Measurements from ENCODE around the gene KRTAP5-11. TPM values are rescaled to one million over a fixed set of nuclear protein-coding genes. Genes with fewer than 3 reads are reported as not detected.
"Not testable (repeated sequence)": the region's sequence is repeated elsewhere in the genome, so short reads cannot be mapped to it uniquely, and the experiment has no call there.

Gene KRTAP5-11
- total and polyA plus RNA-seq, 2 experiments from 2014 or later, result not detected

DNA sequence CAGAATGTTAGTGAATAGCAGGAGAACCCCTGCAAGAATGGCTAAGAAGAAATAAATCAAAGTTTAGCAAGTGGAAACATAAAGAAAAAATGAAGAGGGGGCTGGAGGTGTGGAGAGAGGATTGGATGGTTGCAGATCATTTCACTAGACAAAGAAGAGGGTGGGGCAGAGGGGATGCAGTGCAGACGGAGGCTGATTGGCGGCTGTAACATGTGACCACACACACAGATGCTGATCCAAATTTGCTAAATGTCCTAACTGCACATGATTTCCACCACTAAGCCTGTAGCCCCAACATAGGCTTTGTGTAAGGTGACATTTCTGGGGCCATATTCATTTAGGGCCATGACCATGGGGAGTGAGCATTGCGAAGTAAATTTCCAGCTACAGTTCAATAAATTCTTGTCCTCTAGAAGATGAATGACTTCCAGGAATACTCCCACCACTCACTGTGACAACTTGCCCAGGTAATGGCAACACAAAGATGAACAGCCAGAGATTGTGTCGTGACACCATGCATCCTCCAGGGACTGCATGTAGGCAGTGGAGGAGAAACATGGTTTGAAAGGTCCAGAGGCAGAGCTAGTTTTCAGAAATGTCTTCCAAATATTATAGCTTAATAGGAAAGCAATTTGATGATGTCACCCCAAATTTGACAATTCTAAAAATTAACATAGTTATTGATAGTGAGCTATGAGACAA lies 6.8 kb downstream of the KRTAP5-11 start:
- Histone ChIP-seq H3K79me2 (no peaks in the 10 kb centered on the region), H3K4me2 (no peak overlapping the region), H3K4me3 (no peak overlapping the region), H3K27ac (no peak overlapping the region), H3K27me3 (no peaks in the 10 kb centered on the region), H4K20me1 (ENCODE audit: insufficient read depth, poor library complexity, severe bottlenecking) (no peaks in the 10 kb centered on the region), H3K4me1 (ENCODE audit: insufficient read depth) (no peaks in the 10 kb centered on the region), H2AFZ (no peak overlapping the region), H3K36me3 (replicated peaks; ENCODE audit: insufficient read depth, low read depth) (no peaks in the 10 kb centered on the region), H3K9me2 (replicated peaks; ENCODE audit: insufficient read depth) (no peaks in the 10 kb centered on the region), H3K9me3 (ENCODE audit: low read depth) (no peaks in the 10 kb centered on the region)
- TF ChIP-seq EZH2phosphoT487 (IDR thresholded peaks at IDR 0.05; ENCODE audit: low read depth, severe bottlenecking, unreplicated experiment) (no peak), EZH2 (IDR thresholded peaks at IDR 0.05; ENCODE audit: borderline replicate concordance) (no peak)
- TF ChIP-seq, protein P1, sequence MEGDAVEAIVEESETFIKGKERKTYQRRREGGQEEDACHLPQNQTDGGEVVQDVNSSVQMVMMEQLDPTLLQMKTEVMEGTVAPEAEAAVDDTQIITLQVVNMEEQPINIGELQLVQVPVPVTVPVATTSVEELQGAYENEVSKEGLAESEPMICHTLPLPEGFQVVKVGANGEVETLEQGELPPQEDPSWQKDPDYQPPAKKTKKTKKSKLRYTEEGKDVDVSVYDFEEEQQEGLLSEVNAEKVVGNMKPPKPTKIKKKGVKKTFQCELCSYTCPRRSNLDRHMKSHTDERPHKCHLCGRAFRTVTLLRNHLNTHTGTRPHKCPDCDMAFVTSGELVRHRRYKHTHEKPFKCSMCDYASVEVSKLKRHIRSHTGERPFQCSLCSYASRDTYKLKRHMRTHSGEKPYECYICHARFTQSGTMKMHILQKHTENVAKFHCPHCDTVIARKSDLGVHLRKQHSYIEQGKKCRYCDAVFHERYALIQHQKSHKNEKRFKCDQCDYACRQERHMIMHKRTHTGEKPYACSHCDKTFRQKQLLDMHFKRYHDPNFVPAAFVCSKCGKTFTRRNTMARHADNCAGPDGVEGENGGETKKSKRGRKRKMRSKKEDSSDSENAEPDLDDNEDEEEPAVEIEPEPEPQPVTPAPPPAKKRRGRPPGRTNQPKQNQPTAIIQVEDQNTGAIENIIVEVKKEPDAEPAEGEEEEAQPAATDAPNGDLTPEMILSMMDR (IDR thresholded peaks at IDR 0.05; ENCODE audit: poor library complexity), result no peak
- DNase-seq (ENCODE audit: low spot score), result no peak
- 89% methylated on average over 4 of the region's 4 CpGs for WGBS (ENCODE audit: low lambda C conversion rate, missing lambda C conversion rate)

DNA sequence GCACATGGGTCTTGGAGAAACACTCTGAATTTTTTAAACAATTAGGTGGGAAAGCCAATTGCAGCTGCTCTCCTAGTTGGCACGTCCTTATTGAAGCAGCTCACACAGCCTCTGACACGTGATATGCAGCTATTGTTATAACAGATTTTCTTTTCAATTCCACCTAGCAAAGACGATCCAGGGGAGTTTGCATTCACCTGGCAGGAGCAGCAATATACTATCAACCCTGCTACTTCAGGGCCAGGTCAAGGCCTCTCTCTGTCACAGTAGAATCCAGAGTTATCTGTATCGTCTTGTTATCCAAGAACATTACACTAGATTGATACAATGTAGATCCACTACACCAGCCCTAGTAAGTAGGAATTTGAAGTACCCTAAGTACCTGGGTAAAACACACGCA lies 8.3 kb downstream of the KRTAP5-11 start:
- no peak for DNase-seq (ENCODE audit: low spot score)
- Histone ChIP-seq H3K4me2 (no peak overlapping the region), H3K9me3 (ENCODE audit: low read depth) (no peaks in the 10 kb centered on the region), H2AFZ (no peak overlapping the region), H4K20me1 (ENCODE audit: insufficient read depth, poor library complexity, severe bottlenecking) (no peaks in the 10 kb centered on the region), H3K27me3 (no peaks in the 10 kb centered on the region), H3K27ac (no peak overlapping the region), H3K4me3 (no peak overlapping the region), H3K9me2 (replicated peaks; ENCODE audit: insufficient read depth) (no peaks in the 10 kb centered on the region), H3K4me1 (ENCODE audit: insufficient read depth) (no peaks in the 10 kb centered on the region), H3K79me2 (no peaks in the 10 kb centered on the region), H3K36me3 (replicated peaks; ENCODE audit: insufficient read depth, low read depth) (no peaks in the 10 kb centered on the region)
- TF ChIP-seq EZH2phosphoT487 (IDR thresholded peaks at IDR 0.05; ENCODE audit: low read depth, severe bottlenecking, unreplicated experiment) (no peak), EZH2 (IDR thresholded peaks at IDR 0.05; ENCODE audit: borderline replicate concordance) (no peak)
- TF ChIP-seq, protein P1 (IDR thresholded peaks at IDR 0.05; ENCODE audit: poor library complexity), result no peak
- 81% methylated on average over 5 of the region's 5 CpGs for WGBS (ENCODE audit: low lambda C conversion rate, missing lambda C conversion rate)

DNA sequence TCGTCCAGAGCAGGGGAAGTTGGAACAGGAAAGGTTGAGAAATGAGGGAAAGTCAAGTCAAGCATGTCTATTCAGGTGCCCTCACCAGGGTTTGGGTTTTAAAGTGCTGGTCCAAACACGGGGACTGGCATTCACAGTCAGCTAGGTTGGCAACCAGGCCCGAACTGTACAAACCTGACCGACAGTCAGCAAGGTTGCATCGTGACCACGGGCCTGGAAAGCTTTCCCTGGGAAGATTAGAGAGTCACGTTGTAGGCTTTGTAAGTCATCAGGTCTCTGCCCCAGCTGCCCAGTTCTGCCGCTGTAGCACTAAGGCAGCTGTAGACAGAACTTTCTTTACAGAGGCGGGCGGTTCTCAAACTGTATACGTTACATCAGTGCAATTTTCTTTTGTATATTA lies 9.9 kb downstream of the KRTAP5-11 start:
- Histone ChIP-seq H3K4me1 (ENCODE audit: insufficient read depth) (no peaks in the 10 kb centered on the region), H3K9me3 (ENCODE audit: low read depth) (no peaks in the 10 kb centered on the region), H3K4me3 (no peak overlapping the region), H3K36me3 (replicated peaks; ENCODE audit: insufficient read depth, low read depth) (no peaks in the 10 kb centered on the region), H3K27me3 (no peaks in the 10 kb centered on the region), H3K79me2 (no peaks in the 10 kb centered on the region), H3K4me2 (no peak overlapping the region), H3K27ac (no peak overlapping the region), H2AFZ (no peak overlapping the region), H3K9me2 (replicated peaks; ENCODE audit: insufficient read depth) (no peaks in the 10 kb centered on the region), H4K20me1 (ENCODE audit: insufficient read depth, poor library complexity, severe bottlenecking) (no peaks in the 10 kb centered on the region)
- no peak for DNase-seq (ENCODE audit: low spot score)
- 79% methylated on average over 11 of the region's 11 CpGs for WGBS (ENCODE audit: low lambda C conversion rate, missing lambda C conversion rate)
- TF ChIP-seq EZH2 (IDR thresholded peaks at IDR 0.05; ENCODE audit: borderline replicate concordance), result no peak
- TF ChIP-seq, protein P1 (IDR thresholded peaks at IDR 0.05; ENCODE audit: poor library complexity), result no peak
- no peak for TF ChIP-seq EZH2phosphoT487 (IDR thresholded peaks at IDR 0.05; ENCODE audit: low read depth, severe bottlenecking, unreplicated experiment)

DNA sequence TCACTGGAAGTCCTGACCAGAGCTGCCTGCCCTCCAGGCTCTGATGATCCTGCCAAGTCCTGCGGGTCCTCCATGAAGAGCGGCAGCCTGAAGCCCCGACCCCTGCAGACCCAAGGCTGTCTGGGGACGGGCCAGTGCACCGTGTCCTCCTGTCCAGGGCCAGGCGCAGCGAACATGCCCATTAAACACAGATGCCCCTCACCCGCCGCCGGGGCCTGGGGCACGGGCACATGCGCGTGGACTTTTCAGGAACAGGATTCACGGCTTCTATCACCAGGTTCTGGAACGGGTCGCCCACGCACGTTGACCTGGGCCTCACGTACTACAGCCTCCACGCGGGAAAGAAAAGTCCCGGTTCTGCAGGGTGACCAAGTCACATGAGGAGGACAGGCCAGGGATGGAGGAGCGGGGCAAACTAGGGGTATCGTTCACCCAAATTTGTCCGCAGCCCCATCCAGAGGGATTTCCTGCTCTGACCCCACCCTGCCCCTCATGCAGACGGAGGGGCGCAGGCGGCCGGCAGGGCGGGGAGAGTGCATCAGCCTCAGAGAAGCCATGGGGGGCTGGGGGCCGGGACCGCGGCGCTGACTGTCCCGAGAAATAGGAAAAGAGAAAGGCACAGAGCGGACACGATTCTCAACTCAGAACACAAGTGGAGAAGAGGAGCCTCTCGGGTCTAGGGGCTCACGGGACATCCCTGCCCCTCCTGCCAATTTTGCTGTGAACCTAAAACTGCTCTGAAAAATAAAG lies 11.4 kb downstream of the KRTAP5-11 start:
- H3K4me3 ChIP-seq; H3K27me3 ChIP-seq; H3K4me1 ChIP-seq (ENCODE audit: insufficient read depth); H3K36me3 ChIP-seq (replicated peaks; ENCODE audit: insufficient read depth, low read depth); H3K79me2 ChIP-seq; DNase-seq (ENCODE audit: low spot score); H4K20me1 ChIP-seq (ENCODE audit: insufficient read depth, poor library complexity, severe bottlenecking); H2AFZ ChIP-seq; H3K9me3 ChIP-seq (ENCODE audit: low read depth); H3K4me2 ChIP-seq; H3K9me2 ChIP-seq (replicated peaks; ENCODE audit: insufficient read depth); H3K27ac ChIP-seq: not testable (repeated sequence)
- WGBS (ENCODE audit: low lambda C conversion rate, missing lambda C conversion rate), result 94% methylated on average over 26 of the region's 39 CpGs

Data from hepatocyte (in vitro differentiated cells).